OCI-LY1 (cell line): Measurements from ENCODE around the gene NCKAP5L.

ENCODE experiments used
- EZH2 ChIP-seq: fragments of 200-600 bp; sonication (generic), shearing (Covaris generic); IDR thresholded peaks from 2 replicates; pipeline ENCODE4 v1.8.0; 2017; ENCODE audit warnings: borderline replicate concordance, mixed run types, mild to moderate bottlenecking, antibody characterized with exemption, low read length, moderate library complexity, mixed read lengths
- TF ChIP-seq, protein P1 (sequence below): fragments of 200-600 bp; sonication (generic), shearing (Covaris generic); IDR thresholded peaks from 2 replicates; pipeline ENCODE4 v1.5.1; 2017; ENCODE audit warnings: mild to moderate bottlenecking, antibody characterized with exemption, low read length, moderate library complexity, mixed read lengths

- TF ChIP-seq, protein P1, sequence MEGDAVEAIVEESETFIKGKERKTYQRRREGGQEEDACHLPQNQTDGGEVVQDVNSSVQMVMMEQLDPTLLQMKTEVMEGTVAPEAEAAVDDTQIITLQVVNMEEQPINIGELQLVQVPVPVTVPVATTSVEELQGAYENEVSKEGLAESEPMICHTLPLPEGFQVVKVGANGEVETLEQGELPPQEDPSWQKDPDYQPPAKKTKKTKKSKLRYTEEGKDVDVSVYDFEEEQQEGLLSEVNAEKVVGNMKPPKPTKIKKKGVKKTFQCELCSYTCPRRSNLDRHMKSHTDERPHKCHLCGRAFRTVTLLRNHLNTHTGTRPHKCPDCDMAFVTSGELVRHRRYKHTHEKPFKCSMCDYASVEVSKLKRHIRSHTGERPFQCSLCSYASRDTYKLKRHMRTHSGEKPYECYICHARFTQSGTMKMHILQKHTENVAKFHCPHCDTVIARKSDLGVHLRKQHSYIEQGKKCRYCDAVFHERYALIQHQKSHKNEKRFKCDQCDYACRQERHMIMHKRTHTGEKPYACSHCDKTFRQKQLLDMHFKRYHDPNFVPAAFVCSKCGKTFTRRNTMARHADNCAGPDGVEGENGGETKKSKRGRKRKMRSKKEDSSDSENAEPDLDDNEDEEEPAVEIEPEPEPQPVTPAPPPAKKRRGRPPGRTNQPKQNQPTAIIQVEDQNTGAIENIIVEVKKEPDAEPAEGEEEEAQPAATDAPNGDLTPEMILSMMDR = no peak
- TF ChIP-seq EZH2 = no peak
Observed at GRCh38 chr12:49863946-49864797, 36.0 kb upstream of the NCKAP5L start.
